Body of pancreas (tissue), 4 donors: Measurements from ENCODE around the gene CDC26. TPM values are rescaled to one million over a fixed set of nuclear protein-coding genes. Genes with fewer than 3 reads are reported as not detected.

Source experiments
- ATAC-seq: fragments of 150-250 bp; one replicate; pipeline ENCODE4 v1.9.1; 2016
- DNase-seq, 4 donors: peaks; one replicate each; pipeline ENCODE4 v3.0.0-alpha.2; 2019
- H3K27ac ChIP-seq, 4 donors: fragments of 200-600 bp; sonication (generic); 1 replicate in 3 of 4; 2 replicates in 1 of 4; pipeline versions ENCODE4 v1.5.1 to v1.6.1; 2016 to 2019; ENCODE audit warnings: mild to moderate bottlenecking in 1 of 4, mixed read lengths in 1 of 4, moderate library complexity in 1 of 4
- H3K27me3 ChIP-seq, 2 donors: fragments of 200-600 bp; sonication (generic); one replicate each; pipeline ENCODE4 v1.6.0; 2016; ENCODE audit warnings: mild to moderate bottlenecking in 1 of 2
- H3K36me3 ChIP-seq, 2 donors: fragments of 200-600 bp; sonication (generic); replicated peaks in 1 of 2; 2 replicates each; pipeline ENCODE4 v1.5.1; 2016; ENCODE audit warnings: low read depth in 2 of 2; ENCODE audit not compliant: insufficient read depth in 1 of 2
- H3K4me1 ChIP-seq: fragments of 200-600 bp; sonication (generic); one replicate; pipeline ENCODE4 v1.6.0; 2016
- H3K4me3 ChIP-seq, 2 donors: fragments of 200-600 bp; sonication (generic); 1 replicate in 1 of 2; 2 replicates in 1 of 2; pipeline ENCODE4 v1.5.1; 2016 to 2019
- H3K9me3 ChIP-seq, 3 donors: fragments of 200-600 bp; sonication (generic); 1 replicate in 2 of 3; 2 replicates in 1 of 3; pipeline ENCODE4 v1.5.1; 2016
- CTCF ChIP-seq, 7 experiments: fragments of 450-650 bp in 4 of 7; fragments of 200-600 bp in 3 of 7; sonication (generic) in 3 of 7; IDR thresholded peaks; one replicate each; pipeline ENCODE4 v1.5.1; 2016 to 2019; ENCODE audit warnings: antibody characterized with exemption in 7 of 7
- POLR2A ChIP-seq, 3 donors: fragments of 450-650 bp; IDR thresholded peaks; one replicate each; pipeline ENCODE4 v1.6.1; 2016; ENCODE audit warnings: antibody characterized with exemption in 3 of 3, mild to moderate bottlenecking in 2 of 3
- WGBS, 2 donors: methylation state at CpG; one replicate each; pipeline ENCODE4 v1.1.5; 2017; 5-methylcytosine and 5-hydroxymethylcytosine counted together
- intact Hi-C: fragments of 100-400 bp; cut with DNase I; formaldehyde crosslinking; loops from one replicate; pipeline ENCODE4 v1.15.1; 2023
- total RNA-seq, 2 donors: library from RNA; depleted of rRNA; stranded (reverse); fragments of >200 nt; gene quantifications; one replicate each; pipeline ENCODE4 v1.1.0, GENCODE V29; 2016

The CDC26 gene
- total RNA-seq, 2 donors from 2014 or later = 21.3 to 27.0 TPM

GRCh38 chr9:113310538-113310937, 35.2 kb upstream of the CDC26 start:
- no peak for ATAC-seq
- intact Hi-C loops = loop anchor here (5.0 kb wide), 1 partner anchor 97 kb away; no protein-coding TSS in a partner anchor
- WGBS, 2 donors = 31 to 53% methylated on average over 3 of the region's 3 CpGs

DNA sequence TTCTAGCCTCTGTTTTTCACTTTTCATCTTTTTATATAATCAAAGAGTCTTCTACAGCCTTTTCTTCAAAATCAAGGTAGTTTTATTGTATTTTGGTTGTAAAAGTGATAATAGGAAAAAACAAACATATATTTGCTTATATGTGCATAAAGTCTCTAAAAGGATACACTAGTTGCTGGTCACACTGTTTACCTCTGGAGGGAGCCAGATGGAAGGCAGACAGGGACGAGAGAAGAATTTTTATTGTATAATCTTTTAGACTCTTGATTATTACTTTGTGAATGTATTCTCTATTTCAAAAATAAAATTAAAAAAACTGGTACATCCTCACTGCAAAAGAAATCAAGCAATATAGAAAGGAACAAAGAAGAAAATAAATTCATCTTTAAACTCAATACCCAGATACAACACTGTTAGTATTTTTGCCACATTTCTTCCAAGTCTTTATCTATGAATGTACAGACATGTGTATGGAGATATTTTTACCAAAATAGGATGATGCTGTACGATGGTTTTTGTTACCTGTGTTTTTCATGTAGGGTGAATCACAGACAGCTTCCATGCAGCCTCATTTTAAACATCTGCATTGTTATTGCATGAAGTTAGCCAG, 33.9 kb upstream of the CDC26 start:
- DNase-seq (peak; percentile 40 to 59 (median 54)), ATAC-seq (no peak)
- WGBS, 2 donors = 3 to 4% methylated on average over 2 of the region's 2 CpGs
- Histone ChIP-seq H3K27ac (no peak overlapping the region), H3K36me3 (no peaks in the 10 kb centered on the region), H3K27me3 (no peaks in the 10 kb centered on the region), H3K4me3 (no peak overlapping the region), H3K4me1 (no peaks in the 10 kb centered on the region), H3K9me3 (no peaks in the 10 kb centered on the region)
- intact Hi-C loops = no loop called here
- no peak for TF ChIP-seq POLR2A (IDR thresholded peaks at IDR 0.05)
- TF ChIP-seq CTCF (IDR thresholded peaks at IDR 0.05) = peak; percentile 36 to 83 (median 67)

More at GRCh38 chr9:113310538-113310937, 35.2 kb upstream of the CDC26 start:
- Histone ChIP-seq H3K4me1 (no peaks in the 10 kb centered on the region), H3K27ac (no peak overlapping the region), H3K36me3 (no peaks in the 10 kb centered on the region), H3K4me3 (no peak overlapping the region), H3K27me3 (no peaks in the 10 kb centered on the region), H3K9me3 (no peaks in the 10 kb centered on the region)
- DNase-seq = no peak
- TF ChIP-seq POLR2A (IDR thresholded peaks at IDR 0.05) (no peak), CTCF (IDR thresholded peaks at IDR 0.05) (no peak)

GRCh38 chr9:113307396-113307975, 32.1 kb upstream of the CDC26 start:
- DNase-seq = no peak
- H3K4me1 ChIP-seq = no peaks in the 10 kb centered on the region
- H3K27ac ChIP-seq = no peak overlapping the region
- ATAC-seq = no peak
- no peaks in the 10 kb centered on the region for H3K36me3 ChIP-seq
- H3K9me3 ChIP-seq = no peaks in the 10 kb centered on the region
- H3K4me3 ChIP-seq = no peak overlapping the region
- no peaks in the 10 kb centered on the region for H3K27me3 ChIP-seq
- TF ChIP-seq POLR2A (IDR thresholded peaks at IDR 0.05) (no peak), CTCF (IDR thresholded peaks at IDR 0.05) (no peak)
- intact Hi-C loops = no loop called here
- 51 to 53% methylated on average over 7 to 8 of the region's 8 CpGs for WGBS, 2 donors

GRCh38 chr9:113306566-113306965, 31.2 kb upstream of the CDC26 start:
- no peaks in the 10 kb centered on the region for H3K4me1 ChIP-seq
- no peaks in the 10 kb centered on the region for H3K27me3 ChIP-seq
- WGBS, 2 donors = 54 to 78% methylated on average over 1 of the region's 1 CpG
- no peaks in the 10 kb centered on the region for H3K36me3 ChIP-seq
- ATAC-seq = no peak
- intact Hi-C loops = no loop called here
- H3K27ac ChIP-seq = no peak overlapping the region
- H3K9me3 ChIP-seq = no peaks in the 10 kb centered on the region
- TF ChIP-seq POLR2A (IDR thresholded peaks at IDR 0.05) (no peak), CTCF (IDR thresholded peaks at IDR 0.05) (no peak)
- no peak overlapping the region for H3K4me3 ChIP-seq
- DNase-seq = no peak
